GM12878 (cell line): Measurements from ENCODE around the gene SPINDOC. TPM values are rescaled to one million over a fixed set of nuclear protein-coding genes. Genes with fewer than 3 reads are reported as not detected.

ENCODE experiments used
- ATAC-seq: fragments of 200-7000 bp; cut with Tn5 transposase; 3 replicates; pipeline ENCODE4 v1.9.1; 2020; ENCODE audit warnings: mild to moderate bottlenecking, moderate library complexity
- Bru-seq: library from RNA; stranded (reverse); fragments of 400-500 nt; gene quantifications from one replicate; lab custom pipeline; 2021; lab: Mats Ljungman, UMichigan
- BruChase-seq, 2 experiments: library from RNA; stranded (reverse); fragments of 400-500 nt; gene quantifications; one replicate each; lab custom pipeline; 2021; lab: Mats Ljungman, UMichigan
- BruUV-seq: library from RNA; stranded (reverse); fragments of 400-500 nt; replicated peaks from 2 replicates; lab custom pipeline; 2021; lab: Mats Ljungman, UMichigan
- CTCF ChIA-PET: fragments of 300-600 bp; sonication (Branson Sonifier 250); formaldehyde crosslinking; extraction: SDS; loops from one replicate; lab custom pipeline; 2021; ENCODE audit warnings: inconsistent platforms; lab: Yijun Ruan, JAX
- POLR2A ChIA-PET: fragments of 350-600 bp; formaldehyde crosslinking; extraction: SDS; loops from one replicate; lab custom pipeline; 2021; ENCODE audit warnings: inconsistent platforms; lab: Charles Lee
- RAD21 ChIA-PET: fragments of 300-600 bp; sonication (Branson Sonifier 250); formaldehyde crosslinking; loops from one replicate; lab custom pipeline; 2023; ENCODE audit warnings: antibody characterized with exemption; ENCODE audit not compliant: unreplicated experiment; lab: Charles Lee
- SMC1A ChIA-PET: fragments of 300-600 bp; sonication (Branson Sonifier 250); formaldehyde crosslinking; loops from one replicate; lab custom pipeline; 2023; ENCODE audit not compliant: unreplicated experiment, uncharacterized antibody; lab: Charles Lee
- DNase-seq: peaks from one replicate; pipeline ENCODE4 v3.0.0-alpha.2; 2011; ENCODE audit warnings: low read depth, low spot score
- FAIRE-seq: peaks from 3 replicates; lab custom pipeline; 2011; peaks lifted over from hg19 to GRCh38; lab: Jason Lieb, UNC
- H2AFZ ChIP-seq: 2 replicates; pipeline ENCODE4 v1.6.0; 2011; ENCODE audit warnings: low read depth, low read length, control low read depth; ENCODE audit not compliant: control insufficient read depth
- H3K27ac ChIP-seq: 2 replicates; pipeline ENCODE4 v1.5.1; 2011; ENCODE audit warnings: control low read depth; ENCODE audit not compliant: control insufficient read depth, insufficient read depth
- H3K27me3 ChIP-seq, 2 experiments: replicated peaks in 1 of 2; 2 replicates each; pipeline versions ENCODE4 v1.6.0 to v1.6.1; 2011; ENCODE audit warnings: low read length in 1 of 2; ENCODE audit not compliant: control insufficient read depth in 2 of 2, insufficient read depth in 2 of 2
- H3K36me3 ChIP-seq, 2 experiments: 2 replicates each; pipeline ENCODE4 v1.5.1; 2011; ENCODE audit warnings: low read length in 1 of 2; ENCODE audit not compliant: control insufficient read depth in 2 of 2, insufficient read depth in 2 of 2
- H3K4me1 ChIP-seq: 2 replicates; pipeline ENCODE4 v1.6.1; 2011; ENCODE audit warnings: mild to moderate bottlenecking, low read length, moderate library complexity, mixed read lengths; ENCODE audit not compliant: control insufficient read depth, insufficient read depth
- H3K4me2 ChIP-seq: 2 replicates; pipeline ENCODE4 v1.6.0; 2011; ENCODE audit warnings: control low read depth; ENCODE audit not compliant: control insufficient read depth, insufficient read depth
- H3K4me3 ChIP-seq: fragments of 200-600 bp; sonication (generic); 2 replicates; pipeline ENCODE4 v1.5.1; 2016
- H3K79me2 ChIP-seq: 2 replicates; pipeline ENCODE4 v1.6.0; 2011; ENCODE audit warnings: low read length; ENCODE audit not compliant: control insufficient read depth, insufficient read depth
- H3K9ac ChIP-seq: 2 replicates; pipeline ENCODE4 v1.8.0; 2011; ENCODE audit warnings: low read length, control low read depth, mixed read lengths; ENCODE audit not compliant: control insufficient read depth, insufficient read depth
- H3K9me3 ChIP-seq: replicated peaks from 3 replicates; pipeline ENCODE4 v1.5.1; 2011; ENCODE audit warnings: mild to moderate bottlenecking, low read length; ENCODE audit not compliant: control insufficient read depth, insufficient read depth
- H4K20me1 ChIP-seq: 2 replicates; pipeline ENCODE4 v1.6.0; 2011; ENCODE audit not compliant: control insufficient read depth, insufficient read depth
- E2F4 ChIP-seq: IDR thresholded peaks from 2 replicates; pipeline ENCODE4 v1.6.1; 2012; ENCODE audit warnings: low read depth, low read length, improper control_type of control experiment
- EGR1 ChIP-seq, 2 experiments: IDR thresholded peaks; 1 replicate in 1 of 2; 2 replicates in 1 of 2; pipeline ENCODE4 v1.6.1; 2011 to 2012; ENCODE audit warnings: low read depth in 2 of 2, low read length in 2 of 2, borderline replicate concordance in 1 of 2, mild to moderate bottlenecking in 1 of 2, moderate library complexity in 1 of 2
- HDGF ChIP-seq: fragments of 450-650 bp; IDR thresholded peaks from 2 replicates; pipeline ENCODE4 v1.6.1; 2016; ENCODE audit warnings: antibody characterized with exemption
- LARP7 ChIP-seq: fragments of 450-650 bp; IDR thresholded peaks from 2 replicates; pipeline ENCODE4 v1.6.1; 2017; ENCODE audit warnings: mild to moderate bottlenecking
- NRF1 ChIP-seq: conservative IDR thresholded peaks from 2 replicates; pipeline ENCODE4 v1.6.1; 2011; ENCODE audit warnings: mild to moderate bottlenecking, low read depth, low read length, improper control_type of control experiment
- POLR2AphosphoS5 ChIP-seq: IDR thresholded peaks from 2 replicates; pipeline ENCODE4 v1.6.1; 2011; ENCODE audit warnings: mild to moderate bottlenecking, low read length, inconsistent platforms
- RUNX3 ChIP-seq: IDR thresholded peaks from 2 replicates; pipeline ENCODE4 v1.6.1; 2012; ENCODE audit warnings: low read length, inconsistent platforms
- SIX5 ChIP-seq: IDR thresholded peaks from 2 replicates; pipeline ENCODE4 v1.6.1; 2011; ENCODE audit warnings: mild to moderate bottlenecking, low read depth, low read length, moderate library complexity; ENCODE audit not compliant: severe bottlenecking
- TAF1 ChIP-seq: IDR thresholded peaks from 2 replicates; pipeline ENCODE4 v1.6.1; 2011; ENCODE audit warnings: mild to moderate bottlenecking, low read depth, low read length, borderline replicate concordance
- TCF12 ChIP-seq: IDR thresholded peaks from 2 replicates; pipeline ENCODE4 v1.6.1; 2011; ENCODE audit warnings: low read depth, mild to moderate bottlenecking, low read length
- TCF3 ChIP-seq: IDR thresholded peaks from 2 replicates; pipeline ENCODE4 v1.6.1; 2012; ENCODE audit warnings: low read depth, mild to moderate bottlenecking, low read length, borderline replicate concordance; ENCODE audit not compliant: insufficient read depth
- USF1 ChIP-seq: IDR thresholded peaks from 2 replicates; pipeline ENCODE4 v1.6.1; 2011; ENCODE audit warnings: borderline replicate concordance, low read depth, mild to moderate bottlenecking, moderate library complexity, mixed read lengths, low read length; ENCODE audit not compliant: insufficient read depth; ENCODE audit errors: extremely low read length
- ZNF687 ChIP-seq: fragments of 450-650 bp; IDR thresholded peaks from 2 replicates; pipeline ENCODE4 v1.6.1; 2017; ENCODE audit warnings: mild to moderate bottlenecking, moderate library complexity
- whole genome bisulfite sequencing: methylation state at CpG from one replicate; pipeline ENCODE4 v1.1.6; 2016; ENCODE audit warnings: low lambda C conversion rate; ENCODE audit not compliant: insufficient replicate concordance, insufficient coverage; ENCODE audit errors: missing lambda C conversion rate; 5-methylcytosine and 5-hydroxymethylcytosine counted together
- in situ Hi-C: fragments of 300-500 bp; cut with MboI; formaldehyde crosslinking; loops from 9 replicates; pipeline ENCODE4 v1.14.3; 2018; ENCODE audit warnings: mixed read lengths
- intact Hi-C: fragments of 100-400 bp; cut with micrococcal nuclease; formaldehyde crosslinking; loops from one replicate; pipeline ENCODE4 v1.14.2; 2022; ENCODE audit not compliant: unreplicated experiment
- long read RNA-seq, 2 experiments: library from polyadenylated mRNA; unstranded; transcript quantifications; one replicate each; pipeline ENCODE4 v2.0.0, GENCODE V29; 2019 to 2020
- polyA minus RNA-seq, 3 experiments: library from RNA; depleted of rRNA, polyadenylated mRNA; stranded (reverse); fragments of >200 nt; gene quantifications; 2 replicates each; pipeline ENCODE4 v1.2.3, GENCODE V29; 2011
- polyA plus RNA-seq, 11 experiments: library from polyadenylated mRNA; depleted of rRNA in 4 of 11; unstranded in 6 of 11; stranded (reverse) in 5 of 11; fragments of >200 nt; fragmentation: Nextera tagmentation in 4 of 11; fragmentation: Illumina TruSeq in 1 of 11; extraction: Ambion mirVana in 4 of 11; extraction: Trizol in 1 of 11; gene quantifications; 1 replicate in 1 of 11; 2 replicates in 10 of 11; pipeline versions ENCODE4 v1.2.1 to v1.2.3, GENCODE V29; 2011 to 2016; ENCODE audit warnings: inconsistent platforms in 2 of 11, missing spikeins in 2 of 11, low read depth in 1 of 11
- total RNA-seq, 4 experiments: library from RNA; depleted of rRNA in 3 of 4; stranded (reverse); fragments of >200 nt in 3 of 4; fragmentation: Illumina TruSeq in 1 of 4; extraction: Trizol in 1 of 4; gene quantifications; 2 replicates each; pipeline versions ENCODE4 v1.2.1 to v1.2.3, GENCODE V29; 2013 to 2021

The SPINDOC gene
- total RNA-seq (2013; cell fraction: nucleolus; rRNA removed): 23.3 and 29.2 TPM in 2 replicates
- total RNA-seq (2014; rRNA removed): 27.5 and 32.6 TPM in 2 replicates
- 17.9 and 22.5 TPM in 2 replicates for total RNA-seq (2014; rRNA removed; fragmentation: Illumina TruSeq; extraction: Trizol)
- total RNA-seq (2021): 31.5 and 36.3 TPM in 2 replicates
- 5.0 TPM for polyA plus RNA-seq (2011; ENCODE audit: low read depth)
- polyA plus RNA-seq (2011; rRNA removed): 11.9 and 19.0 TPM in 2 replicates
- 25.5 and 40.3 TPM in 2 replicates for polyA plus RNA-seq (2011; cell fraction: cytosol; rRNA removed)
- polyA plus RNA-seq (2011; cell fraction: nucleus; rRNA removed): 28.1 and 40.9 TPM in 2 replicates
- polyA plus RNA-seq (2012): 16.2 and 23.1 TPM in 2 replicates
- 6.3 and 14.7 TPM in 2 replicates for polyA plus RNA-seq (2014; fragmentation: Illumina TruSeq; extraction: Trizol)
- polyA plus RNA-seq (2014; fragmentation: Nextera tagmentation; extraction: Ambion mirVana): 1 to 10 TPM; 1.1 to 1.2 TPM
- polyA plus RNA-seq (2014; rRNA removed): 38.2 and 41.4 TPM in 2 replicates
- polyA plus RNA-seq (2016; fragmentation: Nextera tagmentation; extraction: Ambion mirVana): 1 to 10 TPM in 1 of 2 experiments, under 1 TPM in 1; 0.88 to 1.2 TPM
- polyA minus RNA-seq (2011; rRNA and poly(A)+ RNA removed): 8.3 and 14.2 TPM in 2 replicates
- 8.4 and 9.9 TPM in 2 replicates for polyA minus RNA-seq (2011; cell fraction: cytosol; rRNA and poly(A)+ RNA removed)
- 9.6 and 12.7 TPM in 2 replicates for polyA minus RNA-seq (2011; cell fraction: nucleus; rRNA and poly(A)+ RNA removed)
- Bru-seq, nascent RNA: percentile 78 among the genes with signal in this experiment
- BruChase-seq, experiment 1, labeled RNA remaining after a 6-hour chase: percentile 72 among the genes with signal in this experiment
- percentile 71 among the genes with signal in this experiment for BruChase-seq, experiment 2, labeled RNA remaining after a 2-hour chase
- long read RNA-seq, experiment 1: 0 reads
- long read RNA-seq, experiment 2, partial matches to known transcripts: 0 of 3 reads
- long read RNA-seq, experiment 2, other reads (novel, unspliced or antisense): 3 of 3 reads

GRCh38 chr11:63813035-63813562 lies at the start of gene SPINDOC:
SPINDOC (plus strand) TSS chr11:63813456; CDS start chr11:63813687, 231 bp downstream.
- H3K27me3 ChIP-seq: no peaks in the 10 kb centered on the region
- H3K9me3 ChIP-seq: no peaks in the 10 kb centered on the region
- ChIA-PET CTCF (no interaction called here), RAD21 (interaction anchor here (1.3 kb wide), 1 partner anchor 25 kb away, joined by 8 read pairs; the partner anchor contains the start of gene MARK2), SMC1A (no interaction called here), POLR2A (interaction anchor here (0.5 to 1.0 kb wide), 4 partner anchors 15 to 63 kb away, joined by 3 read pairs; partner anchors contain the start of genes MARK2 and ZFTA)
- intact Hi-C loops: no loop called here
- H3K4me1 ChIP-seq: peaks cover 7% of the 10 kb centered on the region; the same call in 1 of the 2 replicates
- H3K36me3 ChIP-seq: peaks cover 4 to 12% of the 10 kb centered on the region in 2 experiments
- in situ Hi-C loops: no loop called here
- H3K79me2 ChIP-seq: peaks cover 32% of the 10 kb centered on the region
- ATAC-seq (peak; percentile 89), FAIRE-seq (no peak), DNase-seq (no peak)
- H3K4me2 ChIP-seq: peak within 1 kb of the TSS; percentile 89
- H4K20me1 ChIP-seq: peaks cover 4% of the 10 kb centered on the region; the same call in 1 of the 2 replicates
- H3K4me3 ChIP-seq: peak within 1 kb of the TSS; percentile 73
- H3K9ac ChIP-seq: peak within 1 kb of the TSS; percentile 74
- WGBS: 2% methylated on average over 60 of the region's 65 CpGs
- H3K27ac ChIP-seq: peak within 1 kb of the TSS; percentile 83
- no TSS peak for BruUV-seq
- H2AFZ ChIP-seq: peak within 1 kb of the TSS; percentile 91
- TF ChIP-seq HDGF: no peak
- no peak for TF ChIP-seq NRF1
- 0 out of 2 replicates have a peak, but pooled peaks have one; percentile 29 for TF ChIP-seq TCF3
- 0 out of 2 replicates have a peak, but pooled peaks have one; percentile 30 for TF ChIP-seq ZNF687
- peak; percentile 27; the same call in 1 of the 2 replicates for TF ChIP-seq TAF1
- TF ChIP-seq USF1: peak; percentile 29
- peak; percentile 29; the same call in 1 of the 2 replicates for TF ChIP-seq LARP7
- TF ChIP-seq SIX5: no peak
- TF ChIP-seq POLR2AphosphoS5: peak; percentile 53; the same call in 1 of the 2 replicates
- 0 out of 2 replicates have a peak, but pooled peaks have one; percentile 29 for TF ChIP-seq RUNX3
- peak; percentile 47; the same call in 1 of the 2 replicates for TF ChIP-seq E2F4
- peak; percentile 3; the same call in 1 of the 2 replicates for TF ChIP-seq TCF12
- peak in 1 of 2 experiments; percentile 12; a peak in 1 of 3 replicates for TF ChIP-seq EGR1 (IDR thresholded peaks at IDR 0.05; ENCODE audit: borderline replicate concordance in 1 of 2, low read depth in 2 of 2, low read length in 2 of 2)
